ENCODE results near the gene ID1. TPM values are rescaled to one million over a fixed set of nuclear protein-coding genes. Genes with fewer than 3 reads are reported as not detected.
"Not testable (repeated sequence)": the region's sequence is repeated elsewhere in the genome, so short reads cannot be mapped to it uniquely, and the experiment has no call there.

ID1 gene
- total RNA-seq, 2 experiments from 2014 or later: 2.2 to 3.5 TPM

DNA sequence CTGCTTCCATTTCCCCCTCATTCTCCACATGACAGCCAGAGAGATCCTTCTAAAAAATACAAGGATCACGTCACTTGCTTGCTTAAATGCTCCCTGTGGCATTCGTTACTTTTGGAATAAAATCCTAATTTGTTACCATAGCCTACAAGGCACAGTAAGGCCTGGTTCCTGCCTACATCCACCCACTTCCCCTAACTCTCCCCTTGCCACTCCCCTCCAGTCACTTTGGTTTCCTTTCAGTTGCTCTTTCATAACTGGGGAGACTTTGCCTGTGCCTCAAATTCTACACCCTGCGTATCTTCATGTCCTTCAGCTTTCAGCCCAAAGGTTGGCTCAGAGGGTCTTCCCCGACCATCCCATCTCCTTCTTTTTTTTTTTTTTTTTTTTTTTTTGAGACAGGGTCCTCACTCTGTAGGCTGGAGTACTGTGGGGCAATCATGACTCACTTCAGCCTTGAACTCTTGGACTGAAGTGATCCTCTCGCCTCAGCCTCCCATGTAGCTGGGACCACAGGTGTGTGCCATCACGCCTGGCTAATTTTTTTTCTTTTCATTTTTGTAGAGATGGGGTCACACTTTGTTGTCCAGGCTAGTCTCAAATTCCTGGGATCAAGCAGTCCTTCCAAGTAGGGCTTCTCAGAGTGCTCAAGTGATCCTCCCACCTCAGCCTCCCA is 12.5 kb downstream of the ID1 start:
- ATAC-seq: no peak
- H3K27ac Mint-ChIP-seq: no peak overlapping the region
- peaks cover 3% of the 10 kb centered on the region for H3K4me1 Mint-ChIP-seq
- CTCF ChIA-PET: interaction anchor here (0.8 to 2.0 kb wide), 3 partner anchors 17 to 60 kb away, joined by 3 to 6 read pairs (median 3); no protein-coding TSS in a partner anchor
- POLR2A ChIA-PET: interaction anchor here (0.6 kb wide), 1 partner anchor 104 kb away, joined by 3 read pairs; no protein-coding TSS in a partner anchor
- H3K9me3 Mint-ChIP-seq (ENCODE audit: low read depth): no peaks in the 10 kb centered on the region
- H3K27me3 Mint-ChIP-seq: peaks cover 5% of the 10 kb centered on the region
- H3K4me3 Mint-ChIP-seq: no peak overlapping the region
- H3K36me3 Mint-ChIP-seq (ENCODE audit: low read depth): no peaks in the 10 kb centered on the region
- intact Hi-C loops (cut with DNase I, micrococcal nuclease): no loop called here
- no peak for DNase-seq

DNA sequence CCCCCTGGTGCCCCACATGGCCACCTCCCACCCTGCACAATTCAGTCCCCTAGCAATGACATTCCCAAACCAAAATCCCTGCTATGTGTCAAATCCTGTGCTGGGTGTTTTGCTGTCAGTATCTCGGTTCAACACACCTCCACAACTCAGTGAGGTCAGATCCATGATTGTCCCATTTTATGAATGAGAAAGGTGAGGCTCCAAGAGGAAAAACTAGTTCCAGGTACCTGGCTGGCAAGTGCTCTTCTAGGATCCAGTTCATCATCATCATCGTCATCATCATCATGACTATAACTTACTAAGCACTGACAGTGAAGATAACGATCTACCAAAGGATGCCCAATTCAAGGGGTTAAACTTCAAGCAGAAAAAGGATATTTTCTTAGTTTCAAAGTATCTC is 15.2 kb downstream of the ID1 start:
- H3K36me3 Mint-ChIP-seq (ENCODE audit: low read depth): no peaks in the 10 kb centered on the region
- POLR2A ChIA-PET: no interaction called here

DNA sequence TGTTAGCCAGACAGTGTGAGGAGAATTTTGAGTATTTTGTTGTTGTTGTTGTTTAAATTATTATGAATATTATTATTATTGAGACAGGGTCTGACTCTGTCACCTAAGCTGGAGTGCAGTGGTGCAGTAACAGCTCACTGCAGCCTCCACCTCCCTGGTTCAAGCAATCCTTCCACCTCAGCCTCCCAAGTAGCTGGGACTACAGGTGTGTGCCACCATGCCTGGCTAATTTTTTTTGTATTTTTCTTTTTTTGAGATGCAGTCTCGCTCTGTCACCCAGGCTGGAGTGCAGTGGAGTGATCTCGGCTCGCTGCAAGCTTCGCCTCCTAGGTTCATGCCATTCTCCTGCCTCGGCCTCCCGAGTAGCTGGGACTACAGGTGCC is 18.0 kb downstream of the ID1 start:
- not testable (repeated sequence) for ATAC-seq
- CTCF ChIA-PET: interaction anchor here (0.6 to 1.5 kb wide), 2 partner anchors 10 to 101 kb away, joined by 3 read pairs; no protein-coding TSS in a partner anchor

More for the DNA sequence above, 15.2 kb downstream of the ID1 start:
- peaks cover 3% of the 10 kb centered on the region for H3K27me3 Mint-ChIP-seq
- H3K27ac Mint-ChIP-seq: no peak overlapping the region
- H3K4me3 Mint-ChIP-seq: no peak overlapping the region
- H3K9me3 Mint-ChIP-seq (ENCODE audit: low read depth): no peaks in the 10 kb centered on the region
- intact Hi-C loops (cut with DNase I, micrococcal nuclease): no loop called here
- ATAC-seq: no peak
- CTCF ChIA-PET: no interaction called here
- no peak for DNase-seq
- peaks cover 3% of the 10 kb centered on the region for H3K4me1 Mint-ChIP-seq

DNA sequence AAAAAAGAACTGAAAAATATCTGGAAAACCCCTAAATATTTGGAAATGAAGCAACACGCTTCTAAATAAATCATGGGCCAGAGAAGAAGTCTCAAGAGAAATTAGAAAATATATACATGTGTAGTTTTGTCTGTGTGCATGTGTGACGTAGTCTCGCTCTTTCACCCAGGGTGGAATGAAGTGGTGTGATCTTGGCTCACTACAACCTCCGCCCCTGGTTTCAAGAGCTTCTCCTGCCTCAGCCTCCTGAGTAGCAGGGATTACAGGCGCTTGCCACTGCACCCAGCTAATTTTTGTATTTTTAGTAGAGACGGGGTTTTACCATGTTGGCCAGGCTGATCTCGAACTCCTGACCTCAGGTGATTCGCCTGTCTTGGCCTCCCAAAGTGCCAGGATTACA is 21.4 kb downstream of the ID1 start:
- ATAC-seq; H3K4me1 Mint-ChIP-seq; H3K4me3 Mint-ChIP-seq; H3K27me3 Mint-ChIP-seq; intact Hi-C loops (cut with DNase I, micrococcal nuclease); H3K9me3 Mint-ChIP-seq (ENCODE audit: low read depth); H3K27ac Mint-ChIP-seq; POLR2A ChIA-PET; CTCF ChIA-PET; DNase-seq; H3K36me3 Mint-ChIP-seq (ENCODE audit: low read depth): not testable (repeated sequence)

More for the DNA sequence above, 18.0 kb downstream of the ID1 start:
- H3K36me3 Mint-ChIP-seq (ENCODE audit: low read depth); intact Hi-C loops (cut with DNase I, micrococcal nuclease); H3K4me1 Mint-ChIP-seq; POLR2A ChIA-PET; H3K27ac Mint-ChIP-seq; H3K9me3 Mint-ChIP-seq (ENCODE audit: low read depth); H3K27me3 Mint-ChIP-seq; H3K4me3 Mint-ChIP-seq; DNase-seq: not testable (repeated sequence)

DNA sequence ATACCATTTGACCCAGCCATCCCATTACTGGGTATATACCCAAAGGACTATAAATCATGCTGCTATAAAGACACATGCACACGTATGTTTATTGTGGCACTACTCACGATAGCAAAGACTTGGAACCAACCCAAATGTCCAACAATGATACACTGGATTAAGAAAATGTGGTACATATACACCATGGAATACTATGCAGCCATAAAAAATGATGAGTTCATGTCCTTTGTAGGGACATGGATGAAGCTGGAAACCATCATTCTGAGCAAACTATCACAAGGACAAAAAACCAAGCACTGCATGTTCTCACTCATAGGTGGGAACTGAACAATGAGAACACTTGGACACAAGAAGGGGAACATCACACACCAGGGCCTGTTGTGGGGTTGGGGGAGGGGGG is 23.0 kb downstream of the ID1 start:
- DNase-seq; ATAC-seq; H3K36me3 Mint-ChIP-seq (ENCODE audit: low read depth); H3K9me3 Mint-ChIP-seq (ENCODE audit: low read depth); POLR2A ChIA-PET; H3K27me3 Mint-ChIP-seq; intact Hi-C loops (cut with DNase I, micrococcal nuclease); H3K27ac Mint-ChIP-seq; CTCF ChIA-PET; H3K4me3 Mint-ChIP-seq; H3K4me1 Mint-ChIP-seq: not testable (repeated sequence)

DNA sequence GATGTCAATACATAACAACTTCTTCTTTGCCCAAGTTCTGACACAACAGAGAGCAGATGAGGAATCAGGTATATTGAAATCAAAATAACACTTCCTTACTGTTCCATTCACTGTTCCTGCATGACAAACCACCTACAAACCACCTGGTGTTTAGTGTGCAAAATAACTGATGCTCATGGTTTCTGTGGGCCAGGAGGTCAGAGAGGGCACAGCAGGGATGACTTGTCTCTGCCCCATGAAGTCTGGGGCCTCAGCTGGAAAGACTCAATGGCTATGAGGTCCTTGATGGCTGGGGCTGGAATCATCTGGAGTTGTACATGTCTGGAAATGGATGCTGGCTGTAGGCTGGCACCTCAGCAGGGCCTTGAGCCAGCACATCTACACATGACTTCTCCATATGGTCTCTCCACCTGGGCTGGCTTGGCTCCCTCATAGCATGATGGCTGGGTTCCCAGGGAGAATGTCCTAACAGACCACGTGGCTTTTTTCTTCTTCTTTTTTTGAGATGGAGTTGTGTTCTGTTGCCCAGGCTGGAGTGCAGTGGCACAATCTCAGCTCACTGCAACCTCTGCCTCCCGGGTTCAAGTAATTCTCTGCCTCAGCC is 25.2 kb downstream of the ID1 start:
- peak; percentile 49 for ATAC-seq
- Mint-ChIP-seq H3K4me1 (no peaks in the 10 kb centered on the region), H3K36me3 (ENCODE audit: low read depth) (no peaks in the 10 kb centered on the region), H3K27ac (no peak overlapping the region), H3K9me3 (ENCODE audit: low read depth) (no peaks in the 10 kb centered on the region), H3K4me3 (no peak overlapping the region), H3K27me3 (no peaks in the 10 kb centered on the region)
- CTCF ChIA-PET: interaction anchor here (0.5 to 1.0 kb wide), 4 partner anchors 28 to 401 kb away, joined by 3 to 5 read pairs (median 4); no protein-coding TSS in a partner anchor
- POLR2A ChIA-PET: no interaction called here
- intact Hi-C loops (cut with DNase I, micrococcal nuclease): no loop called here
- no peak for DNase-seq

DNA sequence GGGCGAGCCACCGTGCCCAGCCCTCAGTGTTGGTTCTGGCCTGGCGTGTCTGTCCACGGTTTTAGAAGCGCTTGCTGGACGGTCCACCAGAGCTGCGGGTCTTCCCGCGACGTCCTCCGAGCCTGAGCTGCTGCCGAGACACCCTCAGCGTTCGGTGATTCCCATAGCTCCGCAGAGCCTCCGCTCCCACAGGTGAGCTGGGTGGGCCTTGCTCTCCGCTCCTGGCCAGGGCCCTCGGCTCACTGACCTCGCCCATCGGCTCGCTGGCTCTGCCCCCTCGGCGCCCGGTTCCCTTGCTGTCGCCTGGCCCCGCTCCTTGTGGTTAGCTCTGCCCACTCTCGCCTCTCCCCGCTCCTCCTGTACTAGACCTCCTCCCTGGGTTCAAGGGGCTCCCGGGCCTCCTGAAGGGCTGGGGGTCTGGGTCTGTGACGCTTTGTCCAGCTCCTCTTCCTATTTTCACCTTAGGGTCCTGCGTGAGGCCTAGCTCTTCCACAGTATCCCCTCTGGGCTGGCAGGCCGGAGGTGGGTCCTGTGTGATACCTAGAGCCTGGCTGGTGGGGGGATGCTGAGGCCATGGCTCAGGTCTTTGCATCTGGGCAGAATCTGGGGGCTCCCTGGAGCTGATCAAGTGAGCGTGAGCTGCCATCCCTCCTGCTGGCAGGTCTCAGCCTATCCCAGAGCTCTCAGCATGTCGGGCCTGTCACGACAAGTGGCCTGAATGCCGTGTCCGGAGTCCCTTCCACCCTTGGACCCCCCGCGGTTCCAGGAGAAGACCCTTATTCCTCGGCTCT is 27.7 kb downstream of the ID1 start:
- H3K4me1 Mint-ChIP-seq: no peaks in the 10 kb centered on the region
- H3K27ac Mint-ChIP-seq: no peak overlapping the region
- ChIA-PET CTCF (interaction anchor here (0.7 to 2.7 kb wide), 8 partner anchors 9 to 384 kb away, joined by 3 to 37 read pairs (median 6); partner anchors contain the start of gene ID1), POLR2A (no interaction called here)
- no peaks in the 10 kb centered on the region for H3K9me3 Mint-ChIP-seq (ENCODE audit: low read depth)
- DNase-seq: no peak
- H3K36me3 Mint-ChIP-seq (ENCODE audit: low read depth): no peaks in the 10 kb centered on the region
- no peak overlapping the region for H3K4me3 Mint-ChIP-seq
- no peaks in the 10 kb centered on the region for H3K27me3 Mint-ChIP-seq
- ATAC-seq: no peak
- intact Hi-C loops (cut with DNase I, micrococcal nuclease): no loop called here

DNA sequence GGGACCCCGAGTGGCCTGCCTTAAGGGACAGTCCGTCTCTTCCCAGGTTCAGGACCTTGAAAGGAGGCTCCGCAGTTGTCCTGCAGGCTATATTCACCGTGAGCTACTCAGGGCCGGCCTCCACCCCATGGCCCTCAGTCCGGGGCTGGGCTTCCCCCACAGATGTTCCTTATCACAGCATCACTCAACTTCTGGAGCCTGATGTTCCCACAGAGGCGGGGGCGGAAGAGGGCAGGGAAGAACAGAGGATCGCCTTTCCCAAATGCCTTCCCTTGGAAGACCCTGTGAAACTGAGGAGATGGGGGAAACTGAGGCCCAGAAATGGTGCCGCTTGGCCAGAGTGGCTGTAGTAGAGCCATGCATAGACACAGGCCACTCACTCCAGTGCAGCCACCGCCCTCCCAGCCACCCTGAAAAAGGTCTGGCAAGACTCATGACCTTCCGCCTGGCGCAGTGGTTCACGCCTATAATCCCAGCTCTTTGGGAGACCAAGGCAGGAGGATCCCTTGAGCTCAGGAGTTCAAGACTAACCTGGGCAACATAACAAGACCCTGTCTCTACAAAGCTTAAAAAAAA is 28.3 kb downstream of the ID1 start:
- Mint-ChIP-seq H3K4me1 (no peaks in the 10 kb centered on the region), H3K27ac (no peak overlapping the region), H3K9me3 (ENCODE audit: low read depth) (no peaks in the 10 kb centered on the region), H3K27me3 (no peaks in the 10 kb centered on the region), H3K4me3 (no peak overlapping the region), H3K36me3 (ENCODE audit: low read depth) (no peaks in the 10 kb centered on the region)
- intact Hi-C loops (cut with DNase I, micrococcal nuclease): no loop called here
- DNase-seq (no peak), ATAC-seq (no peak)
- ChIA-PET POLR2A (interaction anchor here (1.3 kb wide), 1 partner anchor 90 kb away, joined by 4 read pairs; no protein-coding TSS in a partner anchor), CTCF (interaction anchor here (0.6 to 2.8 kb wide), 29 partner anchors 8 to 384 kb away, joined by 3 to 37 read pairs (median 5); partner anchors contain the start of genes BCL2L1 and ID1)

DNA sequence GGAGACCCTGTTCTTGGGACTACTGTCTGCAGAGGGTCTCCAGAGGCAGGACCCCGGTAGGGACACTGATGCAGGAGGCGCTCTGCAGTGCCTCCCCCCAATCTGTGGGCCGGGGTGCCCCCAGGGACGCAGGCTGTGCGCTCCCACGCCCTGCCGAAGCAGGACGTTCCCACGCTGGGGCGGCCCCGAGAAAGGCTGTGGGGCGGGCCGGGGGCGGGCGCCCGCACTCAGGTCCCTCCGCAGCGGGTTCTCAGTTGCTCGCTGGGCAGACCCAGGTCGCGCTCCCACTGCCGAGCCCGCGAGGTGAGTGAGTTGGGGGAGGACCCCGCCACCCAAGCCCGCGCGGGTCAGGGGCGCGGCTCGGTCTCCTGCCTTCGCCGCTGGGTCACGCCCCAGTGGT is 32.6 kb downstream of the ID1 start, which contains the start of gene COX4I2:
Gene COX4I2 (plus strand): TSS at position 253 of the 400 bp plus-strand sequence. CDS start 1,106 bp downstream, outside the sequence.
- ATAC-seq (no peak), DNase-seq (no peak)
- no peak within 1 kb of the TSS for H3K27ac Mint-ChIP-seq
- H3K27me3 Mint-ChIP-seq: peaks cover 5% of the 10 kb centered on the region
- POLR2A ChIA-PET: no interaction called here
- H3K4me1 Mint-ChIP-seq: peaks cover under 1% of the 10 kb centered on the region
- H3K36me3 Mint-ChIP-seq (ENCODE audit: low read depth): no peaks in the 10 kb centered on the region
- intact Hi-C loops (cut with DNase I, micrococcal nuclease): no loop called here
- CTCF ChIA-PET: interaction anchor here (1.1 kb wide), 1 partner anchor 25 kb away, joined by 3 read pairs; no protein-coding TSS in a partner anchor
- no peak within 1 kb of the TSS for H3K4me3 Mint-ChIP-seq
- H3K9me3 Mint-ChIP-seq (ENCODE audit: low read depth): no peaks in the 10 kb centered on the region

DNA sequence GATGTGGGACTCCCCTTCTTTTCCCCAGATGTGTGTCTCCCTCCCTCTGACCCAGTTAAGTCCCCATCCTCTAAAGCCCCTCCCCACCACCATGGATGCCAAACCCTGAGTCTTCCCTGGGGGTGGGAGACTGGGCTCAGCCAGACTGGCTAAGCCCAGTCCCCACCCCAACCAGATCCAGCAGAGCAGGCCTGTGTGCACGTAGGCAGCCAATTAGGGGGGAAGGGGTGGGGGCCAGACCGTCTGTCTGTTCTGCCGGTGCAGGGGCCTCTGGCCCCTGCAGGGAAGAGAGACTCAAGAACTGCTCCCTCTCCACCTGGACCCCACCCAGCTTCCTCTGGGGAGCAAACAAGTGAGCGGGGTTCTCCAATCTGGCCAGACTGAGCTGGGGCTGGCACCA is 33.2 kb downstream of the ID1 start:
- CTCF ChIA-PET: interaction anchor here (0.5 to 1.3 kb wide), 4 partner anchors 23 to 89 kb away, joined by 3 to 4 read pairs (median 4); no protein-coding TSS in a partner anchor
- ATAC-seq: no peak

DNA sequence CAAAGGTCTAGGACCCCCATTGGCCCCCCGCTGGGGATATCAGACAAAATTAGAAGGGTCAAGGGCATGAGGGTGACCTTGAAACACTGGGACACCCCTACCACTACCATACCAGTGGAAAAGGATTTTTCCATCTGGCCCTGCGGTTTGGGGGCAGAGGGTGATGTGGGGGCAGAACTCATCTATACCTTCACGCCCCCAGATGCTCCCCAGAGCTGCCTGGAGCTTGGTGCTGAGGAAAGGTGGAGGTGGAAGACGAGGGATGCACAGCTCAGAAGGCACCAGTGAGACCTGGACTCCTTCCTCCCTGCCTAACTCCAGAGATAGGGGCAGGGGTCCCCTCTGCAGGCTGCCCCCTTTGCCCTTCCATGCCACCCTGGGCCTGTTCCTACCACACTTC is 33.7 kb downstream of the ID1 start:
- no peaks in the 10 kb centered on the region for H3K36me3 Mint-ChIP-seq (ENCODE audit: low read depth)
- intact Hi-C loops (cut with DNase I, micrococcal nuclease): no loop called here
- H3K4me3 Mint-ChIP-seq: no peak overlapping the region
- DNase-seq: no peak
- no peaks in the 10 kb centered on the region for H3K9me3 Mint-ChIP-seq (ENCODE audit: low read depth)
- ChIA-PET CTCF (interaction anchor here (0.5 to 1.3 kb wide), 3 partner anchors 23 to 26 kb away, joined by 3 to 4 read pairs (median 4); no protein-coding TSS in a partner anchor), POLR2A (no interaction called here)
- ATAC-seq: no peak
- no peak overlapping the region for H3K27ac Mint-ChIP-seq
- peaks cover 5% of the 10 kb centered on the region for H3K27me3 Mint-ChIP-seq
- peaks cover 4% of the 10 kb centered on the region for H3K4me1 Mint-ChIP-seq

More for the DNA sequence above, 33.2 kb downstream of the ID1 start:
- Mint-ChIP-seq H3K27me3 (peaks cover 5% of the 10 kb centered on the region), H3K27ac (no peak overlapping the region), H3K36me3 (ENCODE audit: low read depth) (no peaks in the 10 kb centered on the region), H3K9me3 (ENCODE audit: low read depth) (no peaks in the 10 kb centered on the region), H3K4me1 (peaks cover 4% of the 10 kb centered on the region), H3K4me3 (no peak overlapping the region)
- no peak for DNase-seq
- intact Hi-C loops (cut with DNase I, micrococcal nuclease): no loop called here
- POLR2A ChIA-PET: no interaction called here
